NCI-H1436 (cell line): ENCODE data around the gene ALCAM.

ENCODE experiments used
- DNase-seq: peaks from one replicate; lab custom pipeline; 2025; lab: John Stamatoyannopoulos, UW

Gene ALCAM

GRCh38 chr3:105527949-105528348, 161.2 kb downstream of the ALCAM start:
- peak; percentile 60 for DNase-seq

- DNase-seq: no peak
These were observed 162.2 kb downstream of the ALCAM start for GRCh38 chr3:105528955-105529354.

- no peak for DNase-seq
These were observed 162.7 kb downstream of the ALCAM start for GRCh38 chr3:105529456-105529855.

- DNase-seq: no peak
These were observed 165.5 kb downstream of the ALCAM start for GRCh38 chr3:105532251-105532650.

- no peak for DNase-seq
These were observed 167.3 kb downstream of the ALCAM start for GRCh38 chr3:105533960-105534359.

GRCh38 chr3:105534491-105534890, 167.8 kb downstream of the ALCAM start:
- DNase-seq: no peak

GRCh38 chr3:105537371-105538080, 170.8 kb downstream of the ALCAM start:
- no peak for DNase-seq

- no peak for DNase-seq
These were observed 171.8 kb downstream of the ALCAM start for GRCh38 chr3:105538483-105538882.

GRCh38 chr3:105539897-105540296, 173.2 kb downstream of the ALCAM start:
- DNase-seq: peak; percentile 94

GRCh38 chr3:105542282-105543019, 175.7 kb downstream of the ALCAM start:
- DNase-seq: no peak

GRCh38 chr3:105545051-105545450, 178.3 kb downstream of the ALCAM start:
- no peak for DNase-seq

GRCh38 chr3:105553851-105554250, 187.1 kb downstream of the ALCAM start:
- DNase-seq: no peak

- DNase-seq: no peak
These were observed 188.5 kb downstream of the ALCAM start for GRCh38 chr3:105555206-105555605.

- no peak for DNase-seq
These were observed 193.1 kb downstream of the ALCAM start for GRCh38 chr3:105559856-105560255.

- no peak for DNase-seq
These were observed 195.2 kb downstream of the ALCAM start for GRCh38 chr3:105561876-105562275.

GRCh38 chr3:105564546-105565288, 198.0 kb downstream of the ALCAM start:
- DNase-seq: no peak

GRCh38 chr3:105571005-105571404, 204.3 kb downstream of the ALCAM start:
- DNase-seq: no peak

GRCh38 chr3:105572501-105572900, 205.8 kb downstream of the ALCAM start:
- no peak for DNase-seq

GRCh38 chr3:105579439-105579838, 212.7 kb downstream of the ALCAM start:
- DNase-seq: no peak

- DNase-seq: no peak
These were observed 213.7 kb downstream of the ALCAM start for GRCh38 chr3:105580296-105580965.

- no peak for DNase-seq
These were observed 215.3 kb downstream of the ALCAM start for GRCh38 chr3:105582015-105582414.
